ENCODE data around the gene MARCKS. TPM values are rescaled to one million over a fixed set of nuclear protein-coding genes. Genes with fewer than 3 reads are reported as not detected.
"Not testable (repeated sequence)": the region's sequence is repeated elsewhere in the genome, so short reads cannot be mapped to it uniquely, and the experiment has no call there.

MARCKS gene
- total RNA-seq, 1 donor from 2014 or later = 890 TPM

- peak overlapping the region; percentile 91 for H3K27ac Mint-ChIP-seq (ENCODE audit: unreplicated experiment)
- no peaks in the 10 kb centered on the region for H3K27me3 Mint-ChIP-seq (ENCODE audit: unreplicated experiment)
- H3K9me3 Mint-ChIP-seq (ENCODE audit: unreplicated experiment) = no peaks in the 10 kb centered on the region
- H3K4me3 Mint-ChIP-seq (ENCODE audit: unreplicated experiment) = peak overlapping the region; percentile 29
- no peak for TF ChIP-seq CTCF (IDR thresholded peaks at IDR 0.05)
- H3K4me1 Mint-ChIP-seq (ENCODE audit: unreplicated experiment) = peaks cover 33% of the 10 kb centered on the region
- no peak for DNase-seq (ENCODE audit: extremely low spot score, unreplicated experiment)
- H3K36me3 Mint-ChIP-seq (ENCODE audit: unreplicated experiment) = no peaks in the 10 kb centered on the region
These were observed 46.7 kb downstream of the MARCKS start for GRCh38 chr6:113903666-113904330.

GRCh38 chr6:113907102-113907815, 50.1 kb downstream of the MARCKS start:
- Mint-ChIP-seq H3K4me1 (ENCODE audit: unreplicated experiment) (peaks cover 45% of the 10 kb centered on the region), H3K36me3 (ENCODE audit: unreplicated experiment) (no peaks in the 10 kb centered on the region), H3K4me3 (ENCODE audit: unreplicated experiment) (no peak overlapping the region), H3K27ac (ENCODE audit: unreplicated experiment) (no peak overlapping the region), H3K27me3 (ENCODE audit: unreplicated experiment) (no peaks in the 10 kb centered on the region), H3K9me3 (ENCODE audit: unreplicated experiment) (no peaks in the 10 kb centered on the region)
- no peak for DNase-seq (ENCODE audit: extremely low spot score, unreplicated experiment)
- no peak for TF ChIP-seq CTCF (IDR thresholded peaks at IDR 0.05)

- Mint-ChIP-seq H3K27me3 (ENCODE audit: unreplicated experiment) (no peaks in the 10 kb centered on the region), H3K27ac (ENCODE audit: unreplicated experiment) (peak overlapping the region; percentile 61), H3K36me3 (ENCODE audit: unreplicated experiment) (peaks cover 4% of the 10 kb centered on the region), H3K4me3 (ENCODE audit: unreplicated experiment) (no peak overlapping the region), H3K4me1 (ENCODE audit: unreplicated experiment) (peaks cover 38% of the 10 kb centered on the region), H3K9me3 (ENCODE audit: unreplicated experiment) (peaks cover 7% of the 10 kb centered on the region)
- no peak for DNase-seq (ENCODE audit: extremely low spot score, unreplicated experiment)
- no peak for TF ChIP-seq CTCF (IDR thresholded peaks at IDR 0.05)
These were observed 51.7 kb downstream of the MARCKS start for GRCh38 chr6:113908801-113909200.

- Mint-ChIP-seq H3K27ac (ENCODE audit: unreplicated experiment) (peak overlapping the region; percentile 61), H3K27me3 (ENCODE audit: unreplicated experiment) (no peaks in the 10 kb centered on the region), H3K9me3 (ENCODE audit: unreplicated experiment) (peaks cover 7% of the 10 kb centered on the region), H3K4me1 (ENCODE audit: unreplicated experiment) (peaks cover 33% of the 10 kb centered on the region), H3K4me3 (ENCODE audit: unreplicated experiment) (no peak overlapping the region), H3K36me3 (ENCODE audit: unreplicated experiment) (peaks cover 7% of the 10 kb centered on the region)
- TF ChIP-seq CTCF (IDR thresholded peaks at IDR 0.05) = peak; percentile 77
- DNase-seq (ENCODE audit: extremely low spot score, unreplicated experiment) = no peak
These were observed 52.2 kb downstream of the MARCKS start for GRCh38 chr6:113909224-113909856.

GRCh38 chr6:113910285-113910684, 53.1 kb downstream of the MARCKS start:
- H3K27me3 Mint-ChIP-seq (ENCODE audit: unreplicated experiment); DNase-seq (ENCODE audit: extremely low spot score, unreplicated experiment); H3K27ac Mint-ChIP-seq (ENCODE audit: unreplicated experiment); H3K36me3 Mint-ChIP-seq (ENCODE audit: unreplicated experiment); H3K4me3 Mint-ChIP-seq (ENCODE audit: unreplicated experiment): not testable (repeated sequence)
- Mint-ChIP-seq H3K9me3 (ENCODE audit: unreplicated experiment) (peaks cover 12% of the 10 kb centered on the region), H3K4me1 (ENCODE audit: unreplicated experiment) (peaks cover 24% of the 10 kb centered on the region)

Other genes with a start within 250 kb of the MARCKS start
- 147 and 153 TPM in 2 replicates for gene HDAC2, start 113.8 kb downstream of the MARCKS start, total RNA-seq